Activated naive CD8-positive, alpha-beta T cell treated with anti-CD3 and anti-CD28 coated beads, Interleukin-2, amount 50 U/mL, for 24 hours (primary cell): Measurements from ENCODE around the gene ASXL3.

Source experiments
- ATAC-seq: fragments of 150-1000 bp; cut with Tn5 transposase; one replicate; pipeline ENCODE4 v1.10.0; 2021
- DNase-seq: peaks from one replicate; pipeline ENCODE4 v3.0.0; 2021
- H3K27ac Mint-ChIP-seq: one replicate; pipeline ENCODE4 v1.8.0; 2021; ENCODE audit warnings: mild to moderate bottlenecking, mixed read lengths
- H3K27me3 Mint-ChIP-seq: one replicate; pipeline ENCODE4 v1.8.0; 2021; ENCODE audit warnings: mixed read lengths
- H3K36me3 Mint-ChIP-seq: one replicate; pipeline ENCODE4 v1.8.0; 2021; ENCODE audit warnings: low read depth, mixed read lengths
- H3K4me1 Mint-ChIP-seq: one replicate; pipeline ENCODE4 v1.8.0; 2021; ENCODE audit warnings: mixed read lengths
- H3K4me3 Mint-ChIP-seq: one replicate; pipeline ENCODE4 v1.8.0; 2021; ENCODE audit warnings: mild to moderate bottlenecking, moderate library complexity, mixed read lengths
- H3K9me3 Mint-ChIP-seq: one replicate; pipeline ENCODE4 v1.8.0; 2021; ENCODE audit warnings: mixed read lengths

ASXL3 gene

GRCh38 chr18:33603454-33603853 lies 25.4 kb downstream of the ASXL3 start:
- Mint-ChIP-seq H3K4me3 (no peak overlapping the region), H3K9me3 (peaks cover 6% of the 10 kb centered on the region), H3K27ac (no peak overlapping the region), H3K36me3 (no peaks in the 10 kb centered on the region), H3K27me3 (no peaks in the 10 kb centered on the region), H3K4me1 (no peaks in the 10 kb centered on the region)
- ATAC-seq: no peak
- DNase-seq: no peak

GRCh38 chr18:33605250-33605649 lies 27.2 kb downstream of the ASXL3 start:
- DNase-seq: no peak
- Mint-ChIP-seq H3K27me3 (no peaks in the 10 kb centered on the region), H3K4me1 (no peaks in the 10 kb centered on the region), H3K9me3 (peaks cover 6% of the 10 kb centered on the region), H3K4me3 (no peak overlapping the region), H3K36me3 (no peaks in the 10 kb centered on the region), H3K27ac (no peak overlapping the region)
- ATAC-seq: no peak

DNA sequence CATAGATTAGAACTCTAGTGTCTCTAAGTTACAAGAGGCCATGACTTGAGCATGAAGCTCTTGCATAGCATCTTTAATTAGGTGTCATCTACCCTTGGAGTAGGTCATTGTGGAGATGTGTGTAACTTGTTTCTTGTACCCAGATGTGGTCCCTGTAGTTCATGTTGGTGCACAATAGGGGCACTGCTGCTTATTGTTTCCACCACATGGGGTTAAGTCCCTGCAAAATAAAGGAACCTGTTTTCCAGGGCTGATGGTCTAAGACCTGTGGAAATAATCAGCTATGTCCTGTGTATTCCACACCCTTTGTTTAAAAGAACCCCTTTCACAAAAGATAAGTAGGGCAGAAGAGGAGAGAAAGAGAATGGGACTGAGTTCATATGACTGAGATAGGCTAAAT lies 28.6 kb downstream of the ASXL3 start:
- DNase-seq (no peak), ATAC-seq (no peak)
- no peaks in the 10 kb centered on the region for H3K27me3 Mint-ChIP-seq
- peaks cover 6% of the 10 kb centered on the region for H3K9me3 Mint-ChIP-seq
- H3K4me3 Mint-ChIP-seq: no peak overlapping the region
- no peaks in the 10 kb centered on the region for H3K4me1 Mint-ChIP-seq
- no peak overlapping the region for H3K27ac Mint-ChIP-seq
- no peaks in the 10 kb centered on the region for H3K36me3 Mint-ChIP-seq

- Mint-ChIP-seq H3K4me3 (no peak overlapping the region), H3K36me3 (no peaks in the 10 kb centered on the region), H3K27me3 (no peaks in the 10 kb centered on the region), H3K4me1 (no peaks in the 10 kb centered on the region), H3K27ac (no peak overlapping the region), H3K9me3 (peaks cover 5% of the 10 kb centered on the region)
- no peak for ATAC-seq
- no peak for DNase-seq
Measured at GRCh38 chr18:33611525-33612135, 33.6 kb downstream of the ASXL3 start.

- Mint-ChIP-seq H3K27ac (no peak overlapping the region), H3K9me3 (peaks cover 5% of the 10 kb centered on the region), H3K27me3 (no peaks in the 10 kb centered on the region), H3K4me1 (no peaks in the 10 kb centered on the region), H3K4me3 (no peak overlapping the region), H3K36me3 (no peaks in the 10 kb centered on the region)
- DNase-seq (no peak), ATAC-seq (no peak)
Measured at GRCh38 chr18:33612632-33613031, 34.6 kb downstream of the ASXL3 start.

GRCh38 chr18:33616556-33616955 lies 38.5 kb downstream of the ASXL3 start:
- H3K4me3 Mint-ChIP-seq: no peak overlapping the region
- DNase-seq (no peak), ATAC-seq (no peak)
- no peaks in the 10 kb centered on the region for H3K36me3 Mint-ChIP-seq
- H3K27ac Mint-ChIP-seq: no peak overlapping the region
- H3K9me3 Mint-ChIP-seq: peaks cover 8% of the 10 kb centered on the region
- H3K27me3 Mint-ChIP-seq: no peaks in the 10 kb centered on the region
- no peaks in the 10 kb centered on the region for H3K4me1 Mint-ChIP-seq

DNA sequence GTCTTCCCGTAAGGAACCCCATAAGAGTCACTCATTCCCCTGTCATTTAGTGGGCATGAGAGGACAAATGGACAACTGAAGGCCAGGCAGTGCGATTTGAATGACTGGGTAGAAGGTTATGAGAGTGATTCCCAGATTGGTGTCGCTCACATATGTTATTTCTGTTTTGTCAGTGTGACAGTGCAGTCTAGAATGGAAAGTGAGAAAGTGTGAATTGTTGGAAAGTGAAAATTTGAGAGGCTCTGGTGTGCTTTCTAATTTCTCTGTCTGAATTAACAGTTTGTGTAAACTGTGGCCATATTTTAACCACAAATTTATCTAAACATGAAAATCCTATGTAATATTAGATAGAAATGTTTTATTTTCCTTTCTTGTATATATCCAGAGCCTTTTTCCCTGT lies 49.1 kb downstream of the ASXL3 start:
- peaks cover 5% of the 10 kb centered on the region for H3K9me3 Mint-ChIP-seq
- H3K27me3 Mint-ChIP-seq: no peaks in the 10 kb centered on the region
- no peaks in the 10 kb centered on the region for H3K4me1 Mint-ChIP-seq
- no peak overlapping the region for H3K27ac Mint-ChIP-seq
- no peak for DNase-seq
- H3K36me3 Mint-ChIP-seq: no peaks in the 10 kb centered on the region
- ATAC-seq: no peak
- no peak overlapping the region for H3K4me3 Mint-ChIP-seq

DNA sequence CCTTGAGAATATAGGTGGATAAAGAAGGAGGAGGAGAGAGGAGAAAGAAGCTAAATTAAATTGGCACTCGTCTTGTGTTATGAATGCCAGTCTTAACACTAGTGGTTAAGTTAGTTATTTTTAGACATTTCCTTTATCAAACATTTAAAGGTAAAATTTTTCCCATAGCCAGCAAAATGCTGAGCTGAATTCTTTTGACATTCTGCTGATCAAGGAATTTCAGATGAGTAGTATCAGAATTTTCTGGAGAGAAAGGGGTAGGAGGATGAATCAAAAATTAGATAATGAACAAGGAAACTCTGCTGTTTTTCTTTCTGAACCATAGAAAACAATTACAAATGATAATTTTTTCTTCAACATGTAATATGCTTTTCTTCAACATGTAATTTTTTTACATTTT lies 52.5 kb downstream of the ASXL3 start:
- no peak overlapping the region for H3K27ac Mint-ChIP-seq
- H3K9me3 Mint-ChIP-seq: peaks cover 5% of the 10 kb centered on the region
- no peak for DNase-seq
- no peaks in the 10 kb centered on the region for H3K36me3 Mint-ChIP-seq
- no peak overlapping the region for H3K4me3 Mint-ChIP-seq
- no peak for ATAC-seq
- no peaks in the 10 kb centered on the region for H3K4me1 Mint-ChIP-seq
- H3K27me3 Mint-ChIP-seq: no peaks in the 10 kb centered on the region

- Mint-ChIP-seq H3K9me3 (no peaks in the 10 kb centered on the region), H3K4me1 (no peaks in the 10 kb centered on the region), H3K4me3 (no peak overlapping the region), H3K27me3 (no peaks in the 10 kb centered on the region), H3K36me3 (no peaks in the 10 kb centered on the region), H3K27ac (no peak overlapping the region)
- DNase-seq (no peak), ATAC-seq (no peak)
Measured at GRCh38 chr18:33641141-33641540, 63.1 kb downstream of the ASXL3 start.

DNA sequence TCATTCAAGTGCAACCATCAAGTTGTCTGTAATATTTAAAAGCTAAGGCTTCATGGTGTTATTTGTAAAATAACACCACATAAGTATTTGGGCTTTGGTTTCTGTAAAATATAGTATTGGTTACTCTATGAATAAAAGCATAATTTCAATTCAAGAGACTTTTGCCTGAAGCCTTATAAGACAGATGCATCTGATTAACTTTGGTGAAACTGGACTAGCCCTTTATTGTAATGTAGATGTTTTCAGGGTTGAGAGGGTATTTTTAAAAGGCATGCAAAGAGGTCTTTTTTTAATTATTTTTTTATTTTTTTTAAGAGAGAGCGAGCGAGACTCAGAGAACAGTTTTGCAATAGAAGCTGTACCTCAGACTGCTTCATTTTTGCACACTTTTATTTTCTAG lies 66.5 kb downstream of the ASXL3 start:
- H3K4me3 Mint-ChIP-seq: no peak overlapping the region
- H3K27ac Mint-ChIP-seq: no peak overlapping the region
- H3K27me3 Mint-ChIP-seq: no peaks in the 10 kb centered on the region
- no peaks in the 10 kb centered on the region for H3K36me3 Mint-ChIP-seq
- no peak for DNase-seq
- ATAC-seq: no peak
- H3K9me3 Mint-ChIP-seq: no peaks in the 10 kb centered on the region
- H3K4me1 Mint-ChIP-seq: no peaks in the 10 kb centered on the region

GRCh38 chr18:33647365-33647764 lies 69.3 kb downstream of the ASXL3 start:
- no peaks in the 10 kb centered on the region for H3K4me1 Mint-ChIP-seq
- ATAC-seq: no peak
- H3K9me3 Mint-ChIP-seq: no peaks in the 10 kb centered on the region
- no peaks in the 10 kb centered on the region for H3K27me3 Mint-ChIP-seq
- no peaks in the 10 kb centered on the region for H3K36me3 Mint-ChIP-seq
- no peak overlapping the region for H3K4me3 Mint-ChIP-seq
- H3K27ac Mint-ChIP-seq: no peak overlapping the region
- no peak for DNase-seq

DNA sequence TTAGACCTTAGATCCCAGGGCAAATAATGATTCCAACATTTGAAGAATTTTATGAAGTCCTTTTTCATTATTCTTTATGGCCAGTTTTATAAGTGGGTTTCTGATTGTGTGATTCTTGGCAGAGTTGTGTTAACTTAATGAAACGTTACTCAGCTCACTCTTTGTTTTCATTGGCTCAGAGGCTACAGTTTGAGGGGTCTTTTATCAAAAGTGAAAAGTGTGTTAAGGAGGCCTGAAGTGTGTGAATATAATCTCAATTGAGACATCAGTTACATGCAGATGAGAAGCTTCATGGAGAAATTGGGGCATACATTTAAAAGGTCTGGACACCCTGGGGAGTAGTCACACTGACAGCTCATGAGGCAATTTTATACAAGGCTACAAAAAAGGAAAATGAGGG lies 74.6 kb downstream of the ASXL3 start:
- DNase-seq: no peak
- Mint-ChIP-seq H3K36me3 (no peaks in the 10 kb centered on the region), H3K27me3 (no peaks in the 10 kb centered on the region), H3K9me3 (no peaks in the 10 kb centered on the region), H3K27ac (no peak overlapping the region), H3K4me3 (no peak overlapping the region), H3K4me1 (no peaks in the 10 kb centered on the region)
- no peak for ATAC-seq

GRCh38 chr18:33653231-33653630 lies 75.2 kb downstream of the ASXL3 start:
- Mint-ChIP-seq H3K9me3 (no peaks in the 10 kb centered on the region), H3K27me3 (no peaks in the 10 kb centered on the region), H3K4me3 (no peak overlapping the region), H3K4me1 (no peaks in the 10 kb centered on the region), H3K27ac (no peak overlapping the region), H3K36me3 (no peaks in the 10 kb centered on the region)
- DNase-seq (no peak), ATAC-seq (no peak)

GRCh38 chr18:33656889-33657448 lies 79.0 kb downstream of the ASXL3 start:
- no peak for ATAC-seq
- H3K4me1 Mint-ChIP-seq: no peaks in the 10 kb centered on the region
- H3K9me3 Mint-ChIP-seq: no peaks in the 10 kb centered on the region
- H3K4me3 Mint-ChIP-seq: no peak overlapping the region
- H3K27ac Mint-ChIP-seq: no peak overlapping the region
- H3K27me3 Mint-ChIP-seq: no peaks in the 10 kb centered on the region
- DNase-seq: no peak
- no peaks in the 10 kb centered on the region for H3K36me3 Mint-ChIP-seq

- no peaks in the 10 kb centered on the region for H3K4me1 Mint-ChIP-seq
- no peak overlapping the region for H3K27ac Mint-ChIP-seq
- H3K36me3 Mint-ChIP-seq: no peaks in the 10 kb centered on the region
- H3K27me3 Mint-ChIP-seq: no peaks in the 10 kb centered on the region
- H3K9me3 Mint-ChIP-seq: no peaks in the 10 kb centered on the region
- no peak for DNase-seq
- ATAC-seq: no peak
- no peak overlapping the region for H3K4me3 Mint-ChIP-seq
Measured at GRCh38 chr18:33660696-33661310, 82.8 kb downstream of the ASXL3 start.
